HCT116 (cell line): ENCODE results near the gene ACADVL. TPM values are rescaled to one million over a fixed set of nuclear protein-coding genes. Genes with fewer than 3 reads are reported as not detected.
"Not testable (repeated sequence)": the region's sequence is repeated elsewhere in the genome, so short reads cannot be mapped to it uniquely, and the experiment has no call there.

Experiments
- ATAC-seq: fragments of 200-7000 bp; cut with Tn5 transposase; 2 replicates; pipeline ENCODE4 v1.9.1; 2020; ENCODE audit warnings: mild to moderate bottlenecking, moderate library complexity
- BruUV-seq: library from RNA; stranded (reverse); fragments of 400-500 nt; replicated peaks from 2 replicates; lab custom pipeline; 2021; lab: Mats Ljungman, UMichigan
- CTCF ChIA-PET: fragments of 300-600 bp; sonication (Branson Sonifier 250); formaldehyde crosslinking; loops from one replicate; lab custom pipeline; 2021; ENCODE audit warnings: antibody characterized with exemption; lab: Charles Lee
- POLR2A ChIA-PET: fragments of 300-600, 350-600 bp; sonication (Branson Sonifier 250); formaldehyde crosslinking; loops from one replicate; lab custom pipeline; 2021; ENCODE audit warnings: antibody characterized with exemption; lab: Charles Lee
- RAD21 ChIA-PET, 2 experiments: fragments of 300-600 bp; sonication (Branson Sonifier 250); formaldehyde crosslinking; loops; one replicate each; lab custom pipeline; 2023; ENCODE audit warnings: low total read pairs in 2 of 2; ENCODE audit not compliant: uncharacterized antibody in 2 of 2, unreplicated experiment in 2 of 2, low non-redundant PET in 1 of 2; lab: Charles Lee
- DNase-seq: peaks from one replicate; pipeline ENCODE4 v3.0.0-alpha.2; 2010; ENCODE audit warnings: low read depth, low spot score
- H2AFZ ChIP-seq: fragments of 200-600 bp; shearing (Covaris generic), sonication (generic); 2 replicates; pipeline ENCODE4 v1.6.1; 2017; ENCODE audit warnings: low read depth, mixed run types, mixed read lengths, antibody characterized with exemption, low read length; ENCODE audit not compliant: poor library complexity, severe bottlenecking
- H3K27ac ChIP-seq: 2 replicates; pipeline ENCODE4 v1.5.1; 2012; ENCODE audit warnings: low read depth, low read length
- H3K27me3 ChIP-seq: fragments of 200-600 bp; sonication (generic); 2 replicates; pipeline ENCODE4 v1.6.1; 2016; ENCODE audit warnings: mixed run types, low read length, mixed read lengths; ENCODE audit not compliant: insufficient read depth
- H3K36me3 ChIP-seq, 2 experiments: fragments of 200-500 bp in 1 of 2; fragments of 200-600 bp in 1 of 2; sonication (Bioruptor generic) in 1 of 2; sonication (generic) in 1 of 2; 2 replicates each; pipeline versions ENCODE4 v1.5.1 to v1.6.1; 2014 to 2016; ENCODE audit warnings: low read length in 2 of 2, inconsistent platforms in 1 of 2, mixed read lengths in 1 of 2, mixed run types in 1 of 2; ENCODE audit not compliant: insufficient read depth in 2 of 2, control insufficient read depth in 1 of 2
- H3K4me1 ChIP-seq, 2 experiments: fragments of 200-600 bp in 1 of 2; sonication (generic) in 1 of 2; 2 replicates each; pipeline versions ENCODE4 v1.5.1 to v1.6.1; 2012 to 2017; ENCODE audit warnings: low read length in 2 of 2, inconsistent platforms in 1 of 2, mild to moderate bottlenecking in 1 of 2, mixed read lengths in 1 of 2, mixed run types in 1 of 2, moderate library complexity in 1 of 2; ENCODE audit not compliant: insufficient read depth in 2 of 2, control insufficient read depth in 1 of 2
- H3K4me2 ChIP-seq: fragments of 200-600 bp; sonication (generic); 2 replicates; pipeline ENCODE4 v1.6.1; 2017; ENCODE audit warnings: mixed run types, low read length, mixed read lengths
- H3K4me3 ChIP-seq, 2 experiments: fragments of 200-600 bp in 1 of 2; sonication (generic) in 1 of 2; replicated peaks in 1 of 2; 2 replicates each; pipeline ENCODE4 v1.5.1; 2011 to 2016; ENCODE audit warnings: low read length in 2 of 2, control low read depth in 1 of 2, low read depth in 1 of 2, mild to moderate bottlenecking in 1 of 2, mixed read lengths in 1 of 2, mixed run types in 1 of 2
- H3K79me2 ChIP-seq: fragments of 200-600 bp; sonication (generic); 2 replicates; pipeline ENCODE4 v1.6.1; 2017; ENCODE audit warnings: mild to moderate bottlenecking, mixed run types, low read length, moderate library complexity, mixed read lengths; ENCODE audit not compliant: insufficient read depth
- H3K9ac ChIP-seq: fragments of 200-600 bp; sonication (generic); 2 replicates; pipeline ENCODE4 v1.6.1; 2016; ENCODE audit warnings: low read length, mixed read lengths
- H3K9me2 ChIP-seq: fragments of 200-600 bp; sonication (generic), shearing (Covaris generic); 2 replicates; pipeline ENCODE4 v1.6.1; 2017; ENCODE audit warnings: mixed run types, mild to moderate bottlenecking, moderate library complexity; ENCODE audit not compliant: insufficient read depth
- H3K9me3 ChIP-seq, 2 experiments: fragments of 200-500 bp in 1 of 2; fragments of 200-600 bp in 1 of 2; sonication (Bioruptor generic) in 1 of 2; sonication (generic) in 1 of 2; 2 replicates each; pipeline ENCODE4 v1.6.1; 2014 to 2017; ENCODE audit warnings: low read length in 2 of 2, mixed read lengths in 2 of 2, inconsistent platforms in 1 of 2, low read depth in 1 of 2, mild to moderate bottlenecking in 1 of 2, mixed run types in 1 of 2, moderate library complexity in 1 of 2; ENCODE audit not compliant: control insufficient read depth in 1 of 2, insufficient read depth in 1 of 2
- H4K20me1 ChIP-seq: fragments of 200-600 bp; sonication (generic), shearing (Covaris generic); 2 replicates; pipeline ENCODE4 v1.6.1; 2017; ENCODE audit warnings: mixed run types, mild to moderate bottlenecking, moderate library complexity; ENCODE audit not compliant: insufficient read depth
- ATF3 ChIP-seq: IDR thresholded peaks from 2 replicates; pipeline ENCODE4 v1.6.1; 2012
- CBX3 ChIP-seq: IDR thresholded peaks from 2 replicates; pipeline ENCODE4 v1.6.1; 2012; ENCODE audit warnings: low read depth
- ELF1 ChIP-seq: IDR thresholded peaks from 2 replicates; pipeline ENCODE4 v1.6.1; 2012; ENCODE audit warnings: low read depth, borderline replicate concordance
- FOSL1 ChIP-seq: IDR thresholded peaks from 2 replicates; pipeline ENCODE4 v1.6.1; 2012; ENCODE audit warnings: low read depth
- JUND ChIP-seq: IDR thresholded peaks from 2 replicates; pipeline ENCODE4 v1.6.1; 2012
- POLR2A ChIP-seq: IDR thresholded peaks from 2 replicates; pipeline ENCODE4 v1.7.0; 2011; ENCODE audit warnings: borderline replicate concordance; ENCODE audit not compliant: insufficient read depth, insufficient read length; ENCODE audit errors: extremely low read depth
- POLR2AphosphoS5 ChIP-seq: IDR thresholded peaks from 2 replicates; pipeline ENCODE4 v1.6.1; 2011; ENCODE audit warnings: mild to moderate bottlenecking, low read depth, low read length, moderate library complexity
- TCF7L2 ChIP-seq: IDR thresholded peaks from 2 replicates; pipeline ENCODE4 v1.7.0; 2011; ENCODE audit warnings: borderline replicate concordance, inconsistent platforms; ENCODE audit not compliant: insufficient read depth, insufficient read length; ENCODE audit errors: extremely low read depth
- ZFX ChIP-seq: fragments of 450-650 bp; IDR thresholded peaks from 2 replicates; pipeline ENCODE4 v1.6.1; 2017
- intact Hi-C: fragments of 100-400 bp; cut with micrococcal nuclease; formaldehyde crosslinking; loops from 2 replicates; pipeline ENCODE4 v1.10.0; 2022
- total RNA-seq: library from RNA; stranded (reverse); gene quantifications from one replicate; pipeline ENCODE4 v1.2.1, GENCODE V29; 2021; ENCODE audit not compliant: unreplicated experiment
- TF ChIP-seq, protein P1 (sequence below), 3 experiments: fragments of 200-600 bp in 1 of 3; sonication (generic) in 1 of 3; IDR thresholded peaks in 2 of 3; conservative IDR thresholded peaks in 1 of 3; 2 replicates each; pipeline ENCODE4 v1.5.1; 2012 to 2017; ENCODE audit warnings: low read depth in 2 of 3, low read length in 2 of 3, antibody characterized with exemption in 1 of 3, borderline replicate concordance in 1 of 3, control low read depth in 1 of 3, mild to moderate bottlenecking in 1 of 3, mixed read lengths in 1 of 3, mixed run types in 1 of 3, moderate library complexity in 1 of 3; ENCODE audit not compliant: insufficient read depth in 1 of 3

ACADVL gene
- total RNA-seq, 1 experiment from 2014 or later: 554 TPM

DNA sequence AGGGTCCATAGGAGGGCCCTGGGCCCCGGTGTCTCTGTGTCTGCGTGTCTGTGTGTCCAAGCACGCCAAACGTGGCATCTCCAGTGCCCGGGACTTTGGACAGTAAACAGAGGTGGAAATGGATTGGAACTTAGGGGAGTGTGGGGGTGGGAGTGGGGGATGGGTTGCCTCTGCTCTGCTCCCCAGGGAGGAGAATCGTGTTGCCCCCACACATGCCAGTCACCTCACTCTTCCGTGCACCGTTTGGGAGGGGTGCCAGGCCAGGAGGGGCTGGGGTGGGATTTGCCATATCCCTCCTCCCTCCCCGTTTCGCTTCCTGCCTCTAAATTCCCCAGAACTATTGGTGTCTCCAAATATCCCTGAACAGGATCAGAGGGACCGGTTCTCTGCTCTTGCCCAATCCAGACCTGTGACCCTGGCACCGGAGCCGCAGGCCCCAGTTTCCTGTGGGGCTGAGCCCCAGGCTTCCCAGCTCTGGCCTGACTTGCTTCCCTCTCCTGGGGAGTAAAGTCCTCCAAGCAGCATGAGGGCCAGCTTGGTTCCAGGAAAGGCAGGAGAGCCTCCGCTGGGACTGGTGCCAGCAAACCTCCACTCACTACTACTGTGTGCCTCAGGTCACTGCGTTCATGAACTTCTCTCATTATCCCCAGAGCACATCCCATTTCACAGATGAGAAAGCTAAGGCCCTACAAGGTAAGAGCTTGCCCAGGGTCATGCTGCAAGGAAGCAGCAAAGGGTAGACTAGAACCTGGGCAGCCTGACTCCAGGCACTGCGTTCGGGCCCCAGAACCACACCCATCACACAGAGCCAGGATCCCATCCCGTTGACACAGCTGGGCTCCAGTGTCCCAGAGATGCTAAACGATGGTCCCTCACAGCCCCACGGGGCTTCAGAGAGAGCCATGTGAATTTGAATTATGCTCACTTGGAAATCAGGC is 40.2 kb upstream of the ACADVL start, which contains the start of gene ASGR1:
Gene ASGR1, minus strand, starts transcription at position 54 of the 938 bp plus-strand sequence. CDS start 807 bp downstream, outside the sequence.
- Histone ChIP-seq H3K9me2 (no peaks in the 10 kb centered on the region), H3K27ac (no peak within 1 kb of the TSS), H3K36me3 (no peaks in the 10 kb centered on the region), H3K4me1 (peaks cover 7 to 15% of the 10 kb centered on the region in 2 experiments), H3K9ac (peak within 1 kb of the TSS; percentile 59; the same call in 1 of the 2 replicates), H3K4me3 (peak within 1 kb of the TSS; percentile 43 to 58), H3K9me3 (peaks cover 0 to 7% of the 10 kb centered on the region in 2 experiments; a peak in 1 of 4 replicates), H3K27me3 (no peaks in the 10 kb centered on the region), H3K4me2 (peak within 1 kb of the TSS; percentile 86), H4K20me1 (no peaks in the 10 kb centered on the region), H2AFZ (peak within 1 kb of the TSS; percentile 85), H3K79me2 (no peaks in the 10 kb centered on the region)
- ChIA-PET CTCF (interaction anchor here (3.1 to 3.2 kb wide), 2 partner anchors 128 to 134 kb away, joined by 10 to 27 read pairs; no protein-coding TSS in a partner anchor), RAD21 (no interaction called here), POLR2A (no interaction called here)
- intact Hi-C loops: no loop called here
- no peak for ATAC-seq
- TF ChIP-seq POLR2AphosphoS5: no peak
- no peak for TF ChIP-seq ATF3
- TF ChIP-seq, protein P1, sequence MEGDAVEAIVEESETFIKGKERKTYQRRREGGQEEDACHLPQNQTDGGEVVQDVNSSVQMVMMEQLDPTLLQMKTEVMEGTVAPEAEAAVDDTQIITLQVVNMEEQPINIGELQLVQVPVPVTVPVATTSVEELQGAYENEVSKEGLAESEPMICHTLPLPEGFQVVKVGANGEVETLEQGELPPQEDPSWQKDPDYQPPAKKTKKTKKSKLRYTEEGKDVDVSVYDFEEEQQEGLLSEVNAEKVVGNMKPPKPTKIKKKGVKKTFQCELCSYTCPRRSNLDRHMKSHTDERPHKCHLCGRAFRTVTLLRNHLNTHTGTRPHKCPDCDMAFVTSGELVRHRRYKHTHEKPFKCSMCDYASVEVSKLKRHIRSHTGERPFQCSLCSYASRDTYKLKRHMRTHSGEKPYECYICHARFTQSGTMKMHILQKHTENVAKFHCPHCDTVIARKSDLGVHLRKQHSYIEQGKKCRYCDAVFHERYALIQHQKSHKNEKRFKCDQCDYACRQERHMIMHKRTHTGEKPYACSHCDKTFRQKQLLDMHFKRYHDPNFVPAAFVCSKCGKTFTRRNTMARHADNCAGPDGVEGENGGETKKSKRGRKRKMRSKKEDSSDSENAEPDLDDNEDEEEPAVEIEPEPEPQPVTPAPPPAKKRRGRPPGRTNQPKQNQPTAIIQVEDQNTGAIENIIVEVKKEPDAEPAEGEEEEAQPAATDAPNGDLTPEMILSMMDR (IDR thresholded peaks at IDR 0.05 in 2 of 3, conservative IDR thresholded peaks at IDR 0.05 in 1 of 3; ENCODE audit: borderline replicate concordance in 1 of 3, insufficient read depth in 1 of 3, low read depth in 2 of 3, low read length in 2 of 3): no peak
- TF ChIP-seq JUND: no peak
- no peak for TF ChIP-seq FOSL1
- no peak for TF ChIP-seq ZFX
- TF ChIP-seq POLR2A: no peak
- TF ChIP-seq CBX3: no peak
- TF ChIP-seq ELF1: no peak
- TF ChIP-seq TCF7L2: no peak
- no TSS peak for BruUV-seq
- no peak for DNase-seq

DNA sequence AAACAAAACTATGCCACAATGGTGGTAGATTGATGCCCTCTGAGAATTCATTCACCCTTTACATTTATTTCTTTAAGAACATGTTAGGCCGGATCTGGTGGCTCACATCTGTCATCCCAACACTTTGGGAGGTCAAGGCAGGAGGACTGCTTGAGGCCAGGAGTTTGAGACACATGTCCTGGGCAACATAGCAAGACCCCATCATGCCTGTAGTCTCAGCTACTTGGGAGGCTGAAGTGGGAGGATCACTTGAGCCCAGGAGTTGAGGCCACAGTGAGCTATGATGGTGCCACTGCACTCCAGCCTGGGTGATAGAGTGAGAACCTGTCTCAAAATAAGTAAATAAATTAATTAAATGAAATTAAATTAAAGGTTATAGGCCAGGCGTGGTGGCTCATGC is 37.6 kb upstream of the ACADVL start:
- H3K9me3 ChIP-seq, H2AFZ ChIP-seq, H3K9me2 ChIP-seq, DNase-seq, BruUV-seq, H3K27me3 ChIP-seq, H3K4me3 ChIP-seq, CTCF ChIA-PET, H3K9ac ChIP-seq, intact Hi-C loops, H3K36me3 ChIP-seq, ATAC-seq, H3K27ac ChIP-seq, POLR2A ChIA-PET, H3K79me2 ChIP-seq, H4K20me1 ChIP-seq, H3K4me2 ChIP-seq: not testable (repeated sequence)
- H3K4me1 ChIP-seq: peaks cover 7 to 14% of the 10 kb centered on the region in 2 experiments
- RAD21 ChIA-PET: interaction anchor here in 1 of 2 experiments (0.6 kb wide), 1 partner anchor 130 kb away, joined by 3 read pairs; no protein-coding TSS in a partner anchor
